PC-9 (cell line): ENCODE data around the gene YBX1.
"Not testable (repeated sequence)": the region's sequence is repeated elsewhere in the genome, so short reads cannot be mapped to it uniquely, and the experiment has no call there.

Experiments
- CTCF ChIP-seq: fragments of 200-600 bp; sonication (generic); conservative IDR thresholded peaks from 2 replicates; pipeline ENCODE4 v1.6.1; 2017; ENCODE audit warnings: mixed run types, antibody characterized with exemption, mild to moderate bottlenecking, moderate library complexity
- EZH2 ChIP-seq: fragments of 200-600 bp; sonication (generic); IDR thresholded peaks from 2 replicates; pipeline ENCODE4 v1.8.0; 2017; ENCODE audit warnings: antibody characterized with exemption, low read depth

GRCh38 chr1:42714441-42714840 is 32.2 kb downstream of the YBX1 start:
- TF ChIP-seq CTCF, EZH2: not testable (repeated sequence)
